H1 (cell line): ENCODE data around the gene ACOT11. TPM values are rescaled to one million over a fixed set of nuclear protein-coding genes. Genes with fewer than 3 reads are reported as not detected.

Experiments
- BRCA1 ChIP-seq: IDR thresholded peaks from 2 replicates; pipeline ENCODE4 v1.6.1; 2012; ENCODE audit warnings: low read depth, low read length, improper control_type of control experiment
- JUN ChIP-seq: IDR thresholded peaks from 2 replicates; pipeline ENCODE4 v1.6.1; 2011; ENCODE audit warnings: low read depth, mild to moderate bottlenecking, improper control_type of control experiment, low read length
- JUND ChIP-seq: IDR thresholded peaks from 2 replicates; pipeline ENCODE4 v1.6.1; 2011; ENCODE audit warnings: mild to moderate bottlenecking, improper control_type of control experiment, low read length
- POLR2A ChIP-seq, 2 experiments: IDR thresholded peaks; 1 replicate in 1 of 2; 2 replicates in 1 of 2; pipeline ENCODE4 v1.6.1; 2011; ENCODE audit warnings: low read depth in 2 of 2, low read length in 2 of 2, mild to moderate bottlenecking in 2 of 2; ENCODE audit errors: control extremely low read depth in 1 of 2
- polyA plus RNA-seq, 7 experiments: library from polyadenylated mRNA; depleted of rRNA in 3 of 7; stranded (reverse) in 5 of 7; unstranded in 2 of 7; fragments of >200 nt in 5 of 7; fragments of 200-250 nt in 2 of 7; gene quantifications; 1 replicate in 5 of 7; 2 replicates in 1 of 7; 4 replicates in 1 of 7; pipeline versions ENCODE4 v1.2.1 to v1.2.3, GENCODE V29; 2011 to 2013; ENCODE audit warnings: missing spikeins in 2 of 7, mixed read lengths in 2 of 7
- total RNA-seq: library from RNA; stranded (reverse); fragmentation: NEBNext Ultra II Directional; extraction: Animal tissue kit (Norgen Biotek cat#: 25700); gene quantifications from 2 replicates; pipeline ENCODE4 v1.2.1, GENCODE V29; 2021

Gene ACOT11
- total and polyA plus RNA-seq, 2 of the 8 experiments (the other 6 are each of a cell fraction or from before 2014, with no cell fraction given): 3.8 to 4.5 TPM

GRCh38 chr1:54559771-54560231, 11.8 kb downstream of the ACOT11 start (continued):
- TF ChIP-seq JUND: no peak
- TF ChIP-seq JUN: no peak
- TF ChIP-seq BRCA1: no peak
- no peak for TF ChIP-seq POLR2A (IDR thresholded peaks at IDR 0.05; ENCODE audit: control extremely low read depth in 1 of 2, low read depth in 2 of 2, low read length in 2 of 2)
